Stomach (tissue), 9 donors: Measurements from ENCODE around the gene STX4. TPM values are rescaled to one million over a fixed set of nuclear protein-coding genes. Genes with fewer than 3 reads are reported as not detected.

ENCODE experiments used
- DNase-seq, 2 donors: peaks; one replicate each; pipeline versions ENCODE4 v3.0.0 to v3.0.0-alpha.2; 2013 to 2019
- H3K27ac ChIP-seq, 5 donors: fragments of 200-600 bp in 4 of 5; sonication (generic) in 4 of 5; one replicate each; pipeline ENCODE4 v1.5.1; 2013 to 2019; ENCODE audit warnings: mild to moderate bottlenecking in 1 of 5, moderate library complexity in 1 of 5
- H3K27me3 ChIP-seq, 3 donors: fragments of 200-600 bp; sonication (generic); one replicate each; pipeline ENCODE4 v1.5.1; 2017 to 2019; ENCODE audit warnings: mixed run types in 1 of 3
- H3K36me3 ChIP-seq, 4 donors: fragments of 200-600 bp; sonication (generic); 1 replicate in 3 of 4; 2 replicates in 1 of 4; pipeline ENCODE4 v1.5.1; 2016 to 2019
- H3K4me1 ChIP-seq, 4 donors: fragments of 200-600 bp; sonication (generic); one replicate each; pipeline ENCODE4 v1.5.1; 2016 to 2019
- H3K4me3 ChIP-seq, 4 donors: fragments of 200-600 bp; sonication (generic) in 3 of 4; one replicate each; pipeline ENCODE4 v1.5.1; 2016 to 2019; ENCODE audit warnings: mild to moderate bottlenecking in 1 of 4
- H3K9me3 ChIP-seq, 4 donors: fragments of 200-600 bp; sonication (generic); one replicate each; pipeline ENCODE4 v1.5.1; 2016 to 2019
- CTCF ChIP-seq, 7 experiments: fragments of 450-650 bp in 4 of 7; fragments of 200-600 bp in 3 of 7; sonication (generic) in 3 of 7; IDR thresholded peaks; one replicate each; pipeline ENCODE4 v1.5.1; 2016 to 2019; ENCODE audit warnings: antibody characterized with exemption in 7 of 7, control low read depth in 2 of 7, mild to moderate bottlenecking in 1 of 7
- EP300 ChIP-seq: sonication (generic); formaldehyde crosslinking; IDR thresholded peaks from one replicate; pipeline ENCODE4 v1.6.1; 2017; ENCODE audit warnings: antibody characterized with exemption
- POLR2A ChIP-seq, 4 donors: fragments of 450-650 bp; IDR thresholded peaks; one replicate each; pipeline ENCODE4 v1.6.1; 2016; ENCODE audit warnings: antibody characterized with exemption in 4 of 4, control low read depth in 2 of 4, mild to moderate bottlenecking in 1 of 4, moderate library complexity in 1 of 4
- POLR2AphosphoS5 ChIP-seq, 3 donors: sonication (generic); formaldehyde crosslinking; IDR thresholded peaks; one replicate each; pipeline ENCODE4 v1.6.1; 2016; ENCODE audit warnings: antibody characterized with exemption in 3 of 3
- WGBS, 5 donors: extraction: QIAGEN DNeasy Blood & Tissue Kit in 3 of 5; methylation state at CpG; one replicate each; pipeline versions ENCODE4 v1.1.5 to v1.1.7; 2013 to 2018; 5-methylcytosine and 5-hydroxymethylcytosine counted together
- intact Hi-C: fragments of 100-400 bp; cut with DNase I; formaldehyde crosslinking; loops from one replicate; pipeline ENCODE4 v1.15.1; 2023; ENCODE audit warnings: low total_unique reads
- polyA plus RNA-seq, 3 donors: library from polyadenylated mRNA; stranded (reverse); fragments of 200-250 nt; gene quantifications; one replicate each; pipeline ENCODE4 v1.2.3, GENCODE V29; 2013
- total RNA-seq, 5 donors: library from RNA; depleted of rRNA; stranded (reverse); fragments of >200 nt; gene quantifications; one replicate each; pipeline versions ENCODE4 v1.1.0 to v1.2.3, GENCODE V29; 2014 to 2016
- donor health status: healthy with polysubstance abuse.
- donor health status: Bipolar disorder and iron deficiency.
- donor health status: healthy.

STX4 gene
- total and polyA plus RNA-seq, 8 donors: 13.8 to 254 (median 60.2) TPM

- intact Hi-C loops: no loop called here
- peak overlapping the region in 4 of 5 donors; percentile 43 to 74 (median 56) for H3K27ac ChIP-seq
- no peaks in the 10 kb centered on the region for H3K27me3 ChIP-seq
- WGBS, 5 donors: 46 to 80% (median 78%) methylated on average over 4 of the region's 4 CpGs
- H3K4me3 ChIP-seq: no peak overlapping the region
- H3K9me3 ChIP-seq: no peaks in the 10 kb centered on the region
- TF ChIP-seq POLR2AphosphoS5 (IDR thresholded peaks at IDR 0.05) (peak in 1 of 3 donors; percentile 18), POLR2A (IDR thresholded peaks at IDR 0.05) (no peak)
- DNase-seq: peak in 1 of 2 donors; percentile 79
- peaks cover 19 to 43% (median 39%) of the 10 kb centered on the region in 4 donors for H3K36me3 ChIP-seq
- peaks cover 10 to 40% (median 14%) of the 10 kb centered on the region in 4 donors for H3K4me1 ChIP-seq
Measured at GRCh38 chr16:31064882-31065461, 31.6 kb downstream of the STX4 start.

- H3K4me3 ChIP-seq: no peak overlapping the region
- WGBS, 5 donors: 92 to 98% (median 94%) methylated on average over 3 of the region's 3 CpGs
- no peaks in the 10 kb centered on the region for H3K9me3 ChIP-seq
- TF ChIP-seq EP300 (no peak), POLR2AphosphoS5 (IDR thresholded peaks at IDR 0.05) (no peak), POLR2A (IDR thresholded peaks at IDR 0.05) (no peak), CTCF (IDR thresholded peaks at IDR 0.05) (no peak)
- H3K27me3 ChIP-seq: no peaks in the 10 kb centered on the region
- peaks cover 15 to 45% (median 26%) of the 10 kb centered on the region in 4 donors for H3K4me1 ChIP-seq
- H3K27ac ChIP-seq: no peak overlapping the region
- intact Hi-C loops: no loop called here
- H3K36me3 ChIP-seq: peaks cover under 1 to 19% (median 17%) of the 10 kb centered on the region in 4 donors
- DNase-seq: no peak
Measured at GRCh38 chr16:31067342-31067741, 34.0 kb downstream of the STX4 start.

- TF ChIP-seq CTCF (IDR thresholded peaks at IDR 0.05) (no peak), POLR2AphosphoS5 (IDR thresholded peaks at IDR 0.05) (no peak), EP300 (no peak), POLR2A (IDR thresholded peaks at IDR 0.05) (no peak)
- Histone ChIP-seq H3K4me1 (peaks cover 22 to 43% (median 37%) of the 10 kb centered on the region in 4 donors), H3K4me3 (peak overlapping the region in 3 of 4 donors; percentile 92 to 97 (median 92)), H3K27ac (peak overlapping the region in 4 of 5 donors; percentile 86 to 99 (median 97)), H3K27me3 (no peaks in the 10 kb centered on the region), H3K9me3 (no peaks in the 10 kb centered on the region), H3K36me3 (peaks cover 8 to 10% (median 9%) of the 10 kb centered on the region in 4 donors)
- intact Hi-C loops: no loop called here
- 31 to 42% (median 35%) methylated on average over 4 of the region's 4 CpGs for WGBS, 5 donors
- peak in 1 of 2 donors; percentile 38 for DNase-seq
Measured at GRCh38 chr16:31071861-31072260, 38.5 kb downstream of the STX4 start.

GRCh38 chr16:31072540-31073141 lies 39.3 kb downstream of the STX4 start:
- Histone ChIP-seq H3K4me1 (peaks cover 22 to 43% (median 37%) of the 10 kb centered on the region in 4 donors), H3K4me3 (peak overlapping the region; percentile 92 to 98 (median 94)), H3K27me3 (no peaks in the 10 kb centered on the region), H3K27ac (peak overlapping the region; percentile 86 to 99 (median 97)), H3K9me3 (no peaks in the 10 kb centered on the region), H3K36me3 (peaks cover 16 to 17% (median 16%) of the 10 kb centered on the region in 4 donors)
- intact Hi-C loops: no loop called here
- WGBS, 5 donors: 1 to 2% (median 1%) methylated on average over 27 of the region's 27 CpGs
- TF ChIP-seq EP300 (no peak), POLR2AphosphoS5 (IDR thresholded peaks at IDR 0.05) (no peak), CTCF (IDR thresholded peaks at IDR 0.05) (no peak)
- peak in 1 of 2 donors; percentile 47 for DNase-seq
